Endothelial cell of hepatic sinusoid (primary cell): Measurements from ENCODE around the gene NOP16.

ENCODE experiments used
- in situ Hi-C: cut with HindIII; loops from 2 replicates; pipeline ENCODE4 v1.10.0; 2017; ENCODE audit warnings: low sequenced_read_pairs

Gene NOP16, protein sequence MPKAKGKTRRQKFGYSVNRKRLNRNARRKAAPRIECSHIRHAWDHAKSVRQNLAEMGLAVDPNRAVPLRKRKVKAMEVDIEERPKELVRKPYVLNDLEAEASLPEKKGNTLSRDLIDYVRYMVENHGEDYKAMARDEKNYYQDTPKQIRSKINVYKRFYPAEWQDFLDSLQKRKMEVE

DNA sequence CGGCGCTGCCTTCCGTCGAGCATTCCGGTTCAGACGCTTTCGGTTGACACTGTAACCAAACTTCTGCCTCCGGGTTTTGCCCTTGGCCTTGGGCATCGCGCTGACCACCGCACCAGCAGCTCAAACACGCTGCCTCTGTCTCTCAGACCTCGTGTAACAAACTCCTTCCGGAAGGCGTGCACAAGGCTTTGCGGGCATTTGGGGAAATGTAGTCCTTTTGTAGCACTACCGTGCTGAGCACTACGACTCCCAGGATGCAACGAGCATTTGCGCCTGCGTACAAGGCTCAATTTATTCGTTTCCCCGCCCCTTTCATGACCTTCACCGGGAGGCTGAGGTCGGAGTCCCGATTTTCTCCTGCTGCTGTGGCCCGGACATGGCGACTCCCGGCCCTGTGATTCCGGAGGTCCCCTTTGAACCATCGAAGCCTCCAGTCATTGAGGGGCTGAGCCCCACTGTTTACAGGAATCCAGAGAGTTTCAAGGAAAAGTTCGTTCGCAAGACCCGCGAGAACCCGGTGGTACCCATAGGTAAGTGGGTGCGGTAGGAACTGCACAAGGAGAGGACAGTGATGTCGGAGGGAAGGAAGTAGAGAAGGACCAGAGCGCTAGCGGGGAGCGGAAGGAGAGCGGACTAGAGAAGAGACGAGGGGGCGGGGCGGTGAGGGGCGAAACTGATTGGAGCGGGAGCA, at the start of gene NOP16, which contains the start of gene HIGD2A:
Gene NOP16 (minus strand): TSS at position 155 of the 691 bp plus-strand sequence. CDS start 59 bp downstream, at position 96.
Gene HIGD2A (plus strand): TSS at position 308 of the 691 bp plus-strand sequence. CDS start 69 bp downstream, at position 377.
- in situ Hi-C loops: no loop called here

DNA sequence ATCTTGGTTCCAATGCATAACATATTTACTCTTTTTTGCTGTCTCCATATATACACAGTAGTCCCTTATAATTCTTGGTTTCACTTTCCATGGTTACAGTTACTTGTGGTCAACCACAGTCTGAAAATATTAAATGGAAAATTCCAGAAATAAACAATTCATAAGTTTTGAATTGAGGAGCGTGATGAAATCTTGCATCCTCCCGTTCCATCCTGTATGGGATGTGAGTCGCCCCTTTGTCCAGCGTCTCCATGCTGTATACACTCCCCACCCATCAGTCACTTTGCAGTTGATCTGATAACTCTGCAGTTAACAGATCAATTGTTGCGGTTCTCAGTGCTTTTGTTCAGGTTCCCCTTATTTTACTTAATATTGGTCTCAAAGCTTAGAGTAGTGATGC, 48.3 kb upstream of the NOP16 start:
- in situ Hi-C loops: loop anchor here (25.0 kb wide), 1 partner anchor 176 kb away; the partner anchor contains the start of gene GPRIN1

GRCh38 chr5:176432707-176433106, 44.3 kb upstream of the NOP16 start:
- in situ Hi-C loops: loop anchor here (25.0 kb wide), 1 partner anchor 180 kb away; the partner anchor contains the start of gene GPRIN1

- in situ Hi-C loops: loop anchor here (25.0 kb wide), 1 partner anchor 182 kb away; the partner anchor contains the start of gene GPRIN1
Observed at GRCh38 chr5:176429972-176430371, 41.6 kb upstream of the NOP16 start.

DNA sequence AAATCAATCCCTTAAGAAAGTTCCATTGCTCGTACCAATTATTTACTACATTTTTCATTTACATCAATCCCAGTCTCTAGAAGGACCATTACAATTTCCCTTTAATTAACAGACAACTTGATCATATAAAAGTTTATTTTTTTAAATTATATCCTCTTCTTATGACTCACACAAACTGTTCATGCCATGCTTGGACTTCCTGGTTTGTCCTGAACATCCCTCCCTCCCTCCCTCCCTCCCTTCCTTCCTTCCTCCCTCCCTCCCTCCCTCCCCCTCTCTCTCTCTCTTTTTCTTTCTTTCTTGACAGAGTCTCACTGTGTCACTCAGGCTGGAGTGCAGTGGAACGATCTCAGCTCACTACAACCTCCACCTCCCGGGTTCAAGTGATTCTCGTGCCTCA, 39.6 kb upstream of the NOP16 start:
- in situ Hi-C loops: loop anchor here (25.0 kb wide), 1 partner anchor 184 kb away; the partner anchor contains the start of gene GPRIN1

DNA sequence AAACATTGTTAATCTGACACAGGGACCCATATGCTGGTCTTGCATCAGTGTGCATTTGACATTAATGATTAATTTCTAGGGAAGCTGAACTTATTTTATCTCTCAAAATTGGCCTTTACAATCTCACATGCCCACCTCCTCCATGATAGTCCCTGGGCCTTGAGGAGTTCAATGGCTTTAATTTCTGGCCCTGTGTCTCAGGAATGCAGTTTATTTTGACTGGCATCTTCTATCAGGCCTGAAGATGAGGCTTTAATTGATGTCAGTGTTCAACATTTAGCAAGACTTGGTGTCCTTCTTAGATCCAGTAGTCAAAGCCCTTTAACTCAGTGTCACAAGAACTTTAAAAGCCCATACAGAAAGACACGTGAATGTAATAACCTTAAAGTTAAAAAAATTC, 38.5 kb upstream of the NOP16 start:
- in situ Hi-C loops: loop anchor here (25.0 kb wide), 1 partner anchor 185 kb away; the partner anchor contains the start of gene GPRIN1

DNA sequence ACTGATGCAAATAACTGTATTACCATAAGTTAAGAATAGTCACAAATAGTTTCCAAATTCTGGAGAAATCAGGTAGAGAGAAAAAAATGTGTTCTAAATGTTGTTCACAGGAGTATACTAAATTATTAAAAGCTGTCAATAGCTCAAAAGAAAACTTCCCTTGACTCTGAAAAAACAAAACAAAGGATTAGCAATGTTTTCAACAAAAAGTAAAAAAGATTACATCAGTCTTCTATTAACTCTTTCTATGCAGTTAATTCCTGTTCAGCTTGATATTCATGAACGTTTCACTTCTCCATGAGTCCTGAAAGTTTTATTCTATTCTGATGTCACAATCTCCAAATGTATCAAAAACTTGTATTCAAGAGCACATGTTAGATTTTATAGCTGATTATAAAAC, 37.4 kb upstream of the NOP16 start:
- in situ Hi-C loops: loop anchor here (25.0 kb wide), 1 partner anchor 187 kb away; the partner anchor contains the start of gene GPRIN1

DNA sequence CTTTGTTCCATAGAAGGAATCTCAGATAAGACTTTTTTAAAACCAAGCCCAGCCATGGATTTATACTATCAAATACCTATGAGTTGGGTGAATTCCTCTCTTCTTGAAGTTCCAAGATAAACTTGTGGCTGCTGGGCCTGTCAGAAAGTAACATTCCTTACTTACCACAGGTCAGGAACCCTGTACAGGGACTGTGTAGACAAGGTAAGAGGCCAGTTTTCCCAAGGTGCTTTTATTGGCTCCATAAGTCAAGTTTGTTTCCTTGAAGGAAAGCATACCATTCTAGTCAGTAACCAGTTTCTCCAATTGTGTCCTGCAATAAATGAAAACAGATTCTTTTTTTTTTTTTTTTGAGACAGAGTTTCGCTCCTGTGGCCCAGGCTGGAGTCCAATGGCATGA, 36.7 kb upstream of the NOP16 start:
- in situ Hi-C loops: loop anchor here (25.0 kb wide), 1 partner anchor 187 kb away; the partner anchor contains the start of gene GPRIN1

GRCh38 chr5:176424181-176424580, 35.8 kb upstream of the NOP16 start:
- in situ Hi-C loops: loop anchor here (5.0 kb wide), 1 partner anchor 73 kb away; no protein-coding TSS in a partner anchor

GRCh38 chr5:176420972-176421544, 32.7 kb upstream of the NOP16 start:
- in situ Hi-C loops: loop anchor here (5.0 kb wide), 1 partner anchor 76 kb away; no protein-coding TSS in a partner anchor

DNA sequence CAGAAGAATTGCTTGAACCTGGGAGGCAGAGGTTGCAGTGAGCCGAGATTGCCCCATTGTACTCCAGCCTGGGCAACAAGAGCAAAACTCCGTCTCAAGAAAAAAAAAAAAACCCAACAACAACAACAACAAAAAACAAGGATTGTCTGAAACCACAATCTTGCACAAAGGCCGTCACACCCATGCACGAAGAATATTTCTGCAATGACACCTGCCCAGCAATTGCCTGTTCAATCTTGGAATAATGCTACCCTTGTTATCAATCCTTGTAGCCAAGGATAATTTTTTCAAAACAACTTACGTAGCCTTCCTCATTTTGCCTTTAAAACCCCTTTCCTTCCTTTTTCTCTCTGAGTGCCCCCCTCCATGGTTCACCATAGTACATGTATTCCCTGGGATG, 31.7 kb upstream of the NOP16 start:
- in situ Hi-C loops: loop anchor here (5.0 kb wide), 1 partner anchor 77 kb away; no protein-coding TSS in a partner anchor

- in situ Hi-C loops: no loop called here
Observed at GRCh38 chr5:176418251-176418650, 29.9 kb upstream of the NOP16 start.

GRCh38 chr5:176416965-176417364, 28.6 kb upstream of the NOP16 start:
- in situ Hi-C loops: no loop called here

DNA sequence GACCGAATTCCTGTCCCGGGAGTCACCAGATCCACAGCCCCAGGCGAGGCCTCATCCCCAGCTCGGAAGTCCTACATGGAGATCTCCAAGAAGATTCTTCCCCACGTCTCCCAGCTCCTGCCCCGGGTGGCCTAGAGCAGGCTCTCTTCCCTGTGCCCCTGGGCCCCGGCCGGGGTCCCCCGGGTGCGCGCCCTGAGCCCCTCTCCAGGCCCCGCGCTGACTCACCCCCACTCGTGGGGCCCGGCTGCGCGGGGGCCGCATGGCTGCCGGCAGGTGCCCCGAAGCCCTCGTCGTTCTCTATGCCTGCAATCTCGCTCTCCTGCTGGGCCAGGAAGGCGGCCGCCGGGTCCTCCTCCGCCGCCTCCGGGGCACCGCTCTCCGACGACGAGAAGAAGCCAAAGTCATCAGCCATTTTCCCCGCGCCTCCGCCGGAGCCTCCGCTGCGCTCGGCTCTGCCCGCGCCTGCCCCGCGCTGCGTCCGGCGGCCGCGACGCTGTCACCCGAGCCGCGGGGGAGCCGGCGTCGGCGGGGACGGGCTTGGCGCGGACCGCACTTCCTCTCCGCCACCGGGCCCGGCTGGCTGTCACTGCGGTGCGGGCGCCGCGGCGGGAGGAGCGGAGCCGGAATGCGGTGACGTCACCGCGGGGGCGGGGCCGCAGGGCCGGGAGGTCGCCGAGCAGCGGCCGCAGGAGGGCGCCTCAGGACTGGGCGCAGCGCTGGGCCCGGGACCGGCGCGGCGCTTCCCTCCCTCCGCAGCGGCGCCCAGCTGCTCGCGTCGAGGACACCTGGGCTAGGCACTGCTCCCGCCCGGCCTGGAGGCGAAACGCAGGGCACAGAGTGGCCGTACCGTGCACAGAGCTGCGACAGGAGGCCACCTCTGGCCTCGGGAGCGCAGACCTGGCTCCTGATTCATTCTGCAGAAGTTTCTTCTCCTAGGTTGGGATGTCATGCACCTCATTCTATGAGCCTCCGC, 27.8 kb upstream of the NOP16 start, which contains the start of gene CLTB:
Gene CLTB (minus strand): TSS at position 588 of the 973 bp plus-strand sequence. CDS start 176 bp downstream, at position 412.
- in situ Hi-C loops: no loop called here

DNA sequence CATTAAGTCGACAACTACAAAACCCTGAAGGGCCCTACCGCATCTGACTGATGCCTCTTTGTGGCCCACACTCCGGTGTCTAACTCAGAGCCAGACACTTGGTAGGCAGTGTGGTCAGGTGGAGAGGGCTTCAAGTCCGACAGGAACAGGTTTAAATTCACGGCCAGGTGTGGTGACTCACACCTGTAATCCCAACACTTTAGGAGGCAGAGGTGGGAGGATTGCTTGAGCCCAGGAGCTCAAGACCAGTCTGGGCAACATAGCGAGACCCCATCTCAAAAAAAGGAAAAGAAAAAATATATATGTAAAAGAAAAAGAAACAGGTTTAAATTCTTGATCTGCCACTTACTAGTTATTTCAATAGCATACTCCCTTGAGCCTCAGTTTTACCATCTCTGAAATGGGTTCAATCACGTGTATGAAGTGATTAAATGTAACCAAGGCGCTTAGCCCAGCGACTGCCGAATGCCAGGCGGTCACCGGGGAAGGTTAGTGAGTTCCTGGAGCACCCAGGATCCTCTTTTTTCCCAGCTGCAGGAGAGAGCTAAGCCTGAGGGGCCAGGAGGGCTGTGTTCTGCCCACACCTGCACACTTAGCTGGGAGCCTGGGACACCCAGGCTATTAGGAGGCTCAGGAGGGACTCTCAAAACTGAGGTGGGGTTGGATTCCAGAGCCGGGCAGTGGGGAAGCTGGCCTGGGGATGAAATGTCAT, 27.0 kb upstream of the NOP16 start:
- in situ Hi-C loops: no loop called here

DNA sequence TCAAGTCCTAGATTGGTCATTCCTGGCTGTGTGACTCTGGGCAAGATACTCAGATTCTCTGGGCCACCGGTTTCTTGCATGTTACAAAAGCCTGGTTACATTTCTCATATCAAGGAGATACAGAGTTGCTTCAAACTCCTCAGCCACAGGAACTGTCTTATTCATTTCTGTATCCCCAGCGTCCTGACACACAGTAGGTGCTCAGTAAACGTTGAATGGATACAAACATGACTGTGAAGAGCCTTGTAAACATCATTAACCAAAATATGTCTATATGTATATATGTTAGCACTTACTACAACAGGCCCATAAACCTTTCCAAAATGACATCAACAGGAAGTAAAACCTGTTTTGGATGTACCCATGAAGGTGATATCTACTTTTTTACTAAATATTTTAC, 26.3 kb upstream of the NOP16 start:
- in situ Hi-C loops: no loop called here

- in situ Hi-C loops: no loop called here
Observed at GRCh38 chr5:176413709-176414191, 25.4 kb upstream of the NOP16 start.

DNA sequence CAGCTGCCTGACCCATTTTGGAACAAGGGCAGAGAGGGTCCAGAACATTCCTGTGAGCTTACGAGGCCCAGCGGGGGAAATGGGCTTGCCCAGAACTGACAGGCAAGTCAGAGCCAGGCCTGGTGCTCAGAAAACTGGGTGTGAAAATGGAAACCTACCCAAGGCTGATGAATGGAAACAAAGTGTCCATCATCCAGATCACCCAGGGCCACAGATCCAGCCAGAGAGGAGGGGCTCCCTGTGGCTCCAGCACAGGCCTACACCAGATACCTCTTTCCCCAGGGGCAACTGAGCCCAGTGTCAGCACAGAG, 24.8 kb upstream of the NOP16 start:
- in situ Hi-C loops: no loop called here

DNA sequence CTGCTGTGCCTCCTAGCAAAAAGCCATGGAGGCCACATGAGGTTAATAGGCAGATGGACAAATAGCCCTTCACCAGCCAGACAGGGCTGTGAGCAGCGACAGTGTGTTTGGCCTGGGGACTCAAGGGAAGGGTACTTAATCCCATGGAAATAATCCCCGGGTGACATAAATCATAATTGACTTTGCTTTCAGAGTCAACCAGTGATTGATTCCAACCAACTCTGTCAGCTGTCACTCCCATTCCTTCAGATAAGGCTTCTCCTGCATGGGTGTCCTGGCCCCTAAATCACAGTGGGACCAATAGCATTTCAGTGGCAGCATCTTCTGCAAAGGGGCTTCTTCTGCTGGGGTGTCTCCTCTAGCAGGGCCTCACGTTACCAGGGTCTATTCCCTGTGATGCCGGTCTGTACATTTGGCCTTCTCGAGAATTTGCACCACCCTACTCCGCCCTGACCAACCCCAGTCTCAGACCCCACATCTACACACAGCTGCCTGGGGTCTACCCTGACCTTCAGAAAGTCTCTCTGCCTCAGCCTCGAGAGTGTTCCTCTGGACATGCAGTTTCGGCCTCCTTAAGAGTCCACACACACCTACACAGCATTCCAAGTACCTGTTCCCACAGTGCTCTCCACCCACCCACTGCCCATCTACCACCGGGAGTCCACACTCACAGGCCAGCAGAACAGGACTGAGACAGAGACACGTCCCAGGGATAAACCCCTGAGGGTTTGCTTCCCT, 24.3 kb upstream of the NOP16 start:
- in situ Hi-C loops: no loop called here
